Lower leg skin (tissue), 3 donors: Measurements from ENCODE around the gene CYP11A1.

Experiments used
- POLR2A ChIP-seq, 2 donors: fragments of 450-650 bp; IDR thresholded peaks; one replicate each; pipeline ENCODE4 v1.6.1; 2016 to 2017; ENCODE audit warnings: antibody characterized with exemption in 2 of 2, mild to moderate bottlenecking in 1 of 2, moderate library complexity in 1 of 2
- TF ChIP-seq, protein P1 (sequence below), 3 donors: fragments of 450-650 bp; IDR thresholded peaks; one replicate each; pipeline ENCODE4 v1.5.1; 2016; ENCODE audit warnings: antibody characterized with exemption in 3 of 3, mild to moderate bottlenecking in 3 of 3, moderate library complexity in 2 of 3

DNA sequence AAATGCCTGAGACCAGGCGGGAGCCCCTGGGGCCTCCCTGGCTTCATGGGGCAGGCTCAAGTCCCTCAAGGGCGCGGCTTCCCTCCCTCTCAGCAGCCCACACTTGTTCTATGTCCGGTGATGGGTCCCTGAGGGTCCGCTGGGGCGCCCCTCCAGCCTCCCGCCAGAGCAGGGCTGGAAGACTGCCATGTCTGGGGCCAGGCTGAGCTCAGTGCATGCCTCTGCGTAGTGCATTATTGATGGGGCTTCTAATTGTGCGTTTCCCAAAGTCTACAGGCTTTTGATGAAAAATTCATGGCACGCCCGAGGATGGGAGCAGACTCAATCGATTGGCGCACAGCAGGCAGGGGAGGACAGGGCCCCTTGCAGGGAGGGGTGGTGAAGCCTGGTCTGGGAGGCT lies 51.3 kb downstream of the CYP11A1 start:
- TF ChIP-seq POLR2A (IDR thresholded peaks at IDR 0.05), result no peak
- TF ChIP-seq, protein P1, sequence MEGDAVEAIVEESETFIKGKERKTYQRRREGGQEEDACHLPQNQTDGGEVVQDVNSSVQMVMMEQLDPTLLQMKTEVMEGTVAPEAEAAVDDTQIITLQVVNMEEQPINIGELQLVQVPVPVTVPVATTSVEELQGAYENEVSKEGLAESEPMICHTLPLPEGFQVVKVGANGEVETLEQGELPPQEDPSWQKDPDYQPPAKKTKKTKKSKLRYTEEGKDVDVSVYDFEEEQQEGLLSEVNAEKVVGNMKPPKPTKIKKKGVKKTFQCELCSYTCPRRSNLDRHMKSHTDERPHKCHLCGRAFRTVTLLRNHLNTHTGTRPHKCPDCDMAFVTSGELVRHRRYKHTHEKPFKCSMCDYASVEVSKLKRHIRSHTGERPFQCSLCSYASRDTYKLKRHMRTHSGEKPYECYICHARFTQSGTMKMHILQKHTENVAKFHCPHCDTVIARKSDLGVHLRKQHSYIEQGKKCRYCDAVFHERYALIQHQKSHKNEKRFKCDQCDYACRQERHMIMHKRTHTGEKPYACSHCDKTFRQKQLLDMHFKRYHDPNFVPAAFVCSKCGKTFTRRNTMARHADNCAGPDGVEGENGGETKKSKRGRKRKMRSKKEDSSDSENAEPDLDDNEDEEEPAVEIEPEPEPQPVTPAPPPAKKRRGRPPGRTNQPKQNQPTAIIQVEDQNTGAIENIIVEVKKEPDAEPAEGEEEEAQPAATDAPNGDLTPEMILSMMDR (IDR thresholded peaks at IDR 0.05), result no peak
